ENCODE results near the gene MSL1. TPM values are rescaled to one million over a fixed set of nuclear protein-coding genes. Genes with fewer than 3 reads are reported as not detected.

MSL1 gene
- total and polyA plus RNA-seq, 2 of the 13 experiments (the other 11 are each of a cell fraction or from before 2014, with no cell fraction given) = 63.8 to 88.5 TPM

- TF ChIP-seq SRSF9 (IDR thresholded peaks at IDR 0.05; ENCODE audit: borderline replicate concordance, insufficient read depth, low read depth, low read length, poor library complexity, severe bottlenecking) (no peak), KDM3A (CRISPR knock-in tag; IDR thresholded peaks at IDR 0.05; ENCODE audit: low read depth) (peak; percentile 96), NR1H2 (CRISPR knock-in tag; IDR thresholded peaks at IDR 0.05; ENCODE audit: borderline replicate concordance, low read depth) (no peak), MBD4 (IDR thresholded peaks at IDR 0.05; ENCODE audit: borderline replicate concordance, low read length) (no peak), REPIN1 (CRISPR knock-in tag; IDR thresholded peaks at IDR 0.05; ENCODE audit: borderline replicate concordance, low read depth) (no peak), ZKSCAN5 (CRISPR knock-in tag; IDR thresholded peaks at IDR 0.05) (no peak), SCMH1 (CRISPR knock-in tag; IDR thresholded peaks at IDR 0.05; ENCODE audit: borderline replicate concordance) (no peak), ZHX2 (IDR thresholded peaks at IDR 0.05; ENCODE audit: low read depth) (no peak; the same call in 1 of the 2 replicates), ZHX2 (CRISPR knock-in tag; IDR thresholded peaks at IDR 0.05; ENCODE audit: borderline replicate concordance) (no peak; the same call in 1 of the 2 replicates), RELA (CRISPR knock-in tag; IDR thresholded peaks at IDR 0.05) (peak; percentile 78; the same call in 1 of the 2 replicates), ZNF180 (CRISPR knock-in tag; IDR thresholded peaks at IDR 0.05; ENCODE audit: borderline replicate concordance, low read depth) (no peak), PCBP1 (IDR thresholded peaks at IDR 0.05; ENCODE audit: borderline replicate concordance, low read depth, low read length) (no peak), NCOR1 (IDR thresholded peaks at IDR 0.05; ENCODE audit: borderline replicate concordance, low read length) (peak; percentile 88), ZNF225 (CRISPR knock-in tag; IDR thresholded peaks at IDR 0.05) (peak; percentile 15; the same call in 1 of the 2 replicates), PTBP1 (IDR thresholded peaks at IDR 0.05; ENCODE audit: low read depth, low read length, poor library complexity, severe bottlenecking) (no peak), NRL (CRISPR knock-in tag; IDR thresholded peaks at IDR 0.05; ENCODE audit: borderline replicate concordance) (peak; percentile 57; the same call in 1 of the 2 replicates), HMGXB3 (CRISPR knock-in tag; IDR thresholded peaks at IDR 0.05; ENCODE audit: borderline replicate concordance) (peak; percentile 83), ZNF337 (CRISPR knock-in tag; IDR thresholded peaks at IDR 0.05; ENCODE audit: borderline replicate concordance, low read depth) (no peak)
These were observed 10.3 kb upstream of the MSL1 start (continued) for GRCh38 chr17:40111221-40112128.
